Esophagus squamous epithelium (tissue), 5 donors: ENCODE data around the gene NRXN3. TPM values are rescaled to one million over a fixed set of nuclear protein-coding genes. Genes with fewer than 3 reads are reported as not detected.

Experiments
- DNase-seq: peaks from one replicate; lab custom pipeline; 2025; lab: John Stamatoyannopoulos, UW
- H3K27ac ChIP-seq, 4 donors: fragments of 200-600 bp; sonication (generic); one replicate each; pipeline ENCODE4 v1.5.1; 2016 to 2019; ENCODE audit warnings: mild to moderate bottlenecking in 1 of 4
- H3K27me3 ChIP-seq, 4 donors: fragments of 200-600 bp; sonication (generic); 1 replicate in 3 of 4; 2 replicates in 1 of 4; pipeline versions ENCODE4 v1.5.1 to v1.6.0; 2017 to 2021; ENCODE audit warnings: antibody characterized with exemption in 1 of 4
- H3K36me3 ChIP-seq, 3 donors: fragments of 200-600 bp; sonication (generic); one replicate each; pipeline ENCODE4 v1.5.1; 2016 to 2019
- H3K4me1 ChIP-seq, 3 donors: fragments of 200-600 bp; sonication (generic); one replicate each; pipeline ENCODE4 v1.5.1; 2017 to 2019
- H3K4me3 ChIP-seq, 4 donors: fragments of 200-600 bp; sonication (generic); 1 replicate in 3 of 4; 2 replicates in 1 of 4; pipeline ENCODE4 v1.5.1; 2016 to 2019; ENCODE audit warnings: mild to moderate bottlenecking in 2 of 4, moderate library complexity in 1 of 4
- H3K9me3 ChIP-seq, 3 donors: fragments of 200-600 bp; sonication (generic); one replicate each; pipeline ENCODE4 v1.5.1; 2016 to 2019
- POLR2A ChIP-seq, 4 donors: fragments of 450-650 bp; IDR thresholded peaks; one replicate each; pipeline ENCODE4 v1.6.1; 2017; ENCODE audit warnings: antibody characterized with exemption in 4 of 4, mild to moderate bottlenecking in 4 of 4, moderate library complexity in 3 of 4
- WGBS, 2 donors: methylation state at CpG; one replicate each; pipeline ENCODE4 v1.1.5; 2018; 5-methylcytosine and 5-hydroxymethylcytosine counted together
- intact Hi-C: fragments of 100-400 bp; cut with DNase I; formaldehyde crosslinking; loops from one replicate; pipeline ENCODE4 v1.15.0; 2022
- total RNA-seq, 4 donors: library from RNA; depleted of rRNA; stranded (reverse); fragments of >200 nt; gene quantifications; one replicate each; pipeline ENCODE4 v1.1.0, GENCODE V29; 2016
- TF ChIP-seq, protein P1 (sequence below), 6 experiments: fragments of 450-650 bp in 4 of 6; fragments of 200-600 bp in 2 of 6; sonication (generic) in 2 of 6; IDR thresholded peaks; one replicate each; pipeline ENCODE4 v1.5.1; 2016 to 2019; ENCODE audit warnings: antibody characterized with exemption in 6 of 6, mild to moderate bottlenecking in 4 of 6, moderate library complexity in 4 of 6
- donor health status: DM: yes; HTN: yes; CAD: no.

The NRXN3 gene
- total RNA-seq, 4 donors from 2014 or later = 0.30 to 15.8 (median 1.5) TPM

- intact Hi-C loops = no loop called here
- H3K27ac ChIP-seq = no peak overlapping the region
- peaks cover 0 to under 1% (median 0%) of the 10 kb centered on the region in 3 donors for H3K4me1 ChIP-seq
- no peak for DNase-seq
- H3K9me3 ChIP-seq = no peaks in the 10 kb centered on the region
- TF ChIP-seq, protein P1, sequence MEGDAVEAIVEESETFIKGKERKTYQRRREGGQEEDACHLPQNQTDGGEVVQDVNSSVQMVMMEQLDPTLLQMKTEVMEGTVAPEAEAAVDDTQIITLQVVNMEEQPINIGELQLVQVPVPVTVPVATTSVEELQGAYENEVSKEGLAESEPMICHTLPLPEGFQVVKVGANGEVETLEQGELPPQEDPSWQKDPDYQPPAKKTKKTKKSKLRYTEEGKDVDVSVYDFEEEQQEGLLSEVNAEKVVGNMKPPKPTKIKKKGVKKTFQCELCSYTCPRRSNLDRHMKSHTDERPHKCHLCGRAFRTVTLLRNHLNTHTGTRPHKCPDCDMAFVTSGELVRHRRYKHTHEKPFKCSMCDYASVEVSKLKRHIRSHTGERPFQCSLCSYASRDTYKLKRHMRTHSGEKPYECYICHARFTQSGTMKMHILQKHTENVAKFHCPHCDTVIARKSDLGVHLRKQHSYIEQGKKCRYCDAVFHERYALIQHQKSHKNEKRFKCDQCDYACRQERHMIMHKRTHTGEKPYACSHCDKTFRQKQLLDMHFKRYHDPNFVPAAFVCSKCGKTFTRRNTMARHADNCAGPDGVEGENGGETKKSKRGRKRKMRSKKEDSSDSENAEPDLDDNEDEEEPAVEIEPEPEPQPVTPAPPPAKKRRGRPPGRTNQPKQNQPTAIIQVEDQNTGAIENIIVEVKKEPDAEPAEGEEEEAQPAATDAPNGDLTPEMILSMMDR (IDR thresholded peaks at IDR 0.05) = no peak
- no peak for TF ChIP-seq POLR2A (IDR thresholded peaks at IDR 0.05)
- no peak overlapping the region for H3K4me3 ChIP-seq
- H3K27me3 ChIP-seq = no peaks in the 10 kb centered on the region
- H3K36me3 ChIP-seq = no peaks in the 10 kb centered on the region
- 83% methylated on average over 5 of the region's 5 CpGs for WGBS, 2 donors
These were observed 1379.3 kb downstream of the NRXN3 start for GRCh38 chr14:79549515-79549914.

DNA sequence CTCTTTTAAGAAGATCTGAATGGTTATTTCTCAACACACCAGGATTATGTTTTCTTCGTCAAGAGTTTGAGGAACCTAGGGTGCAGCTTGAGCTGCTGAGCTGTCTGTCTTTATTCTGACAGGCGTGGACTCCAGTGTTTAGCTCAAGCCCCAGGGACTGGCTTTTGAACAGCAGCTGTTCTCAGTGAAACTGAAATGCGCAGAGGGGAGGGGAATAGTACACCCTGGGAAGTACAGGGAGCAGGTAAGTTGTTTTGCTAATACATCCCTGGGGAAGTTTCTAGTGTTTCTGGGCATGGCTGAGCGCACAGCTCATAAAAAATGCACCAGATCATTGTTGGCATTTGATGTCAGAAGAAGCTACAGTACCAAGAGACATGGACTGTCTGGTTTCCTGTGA, 1381.3 kb downstream of the NRXN3 start:
- H3K36me3 ChIP-seq = no peaks in the 10 kb centered on the region
- no peak for DNase-seq
- H3K4me1 ChIP-seq = no peaks in the 10 kb centered on the region
- no peaks in the 10 kb centered on the region for H3K9me3 ChIP-seq
- no peaks in the 10 kb centered on the region for H3K27me3 ChIP-seq
- H3K4me3 ChIP-seq = no peak overlapping the region
- 67 to 82% methylated on average over 2 to 3 of the region's 4 CpGs for WGBS, 2 donors
- no peak overlapping the region for H3K27ac ChIP-seq
- intact Hi-C loops = no loop called here
- TF ChIP-seq POLR2A (IDR thresholded peaks at IDR 0.05) = no peak
- TF ChIP-seq, protein P1 (IDR thresholded peaks at IDR 0.05) = no peak

- intact Hi-C loops = no loop called here
- no peaks in the 10 kb centered on the region for H3K27me3 ChIP-seq
- 67 to 86% methylated on average over 1 of the region's 1 CpG for WGBS, 2 donors
- no peaks in the 10 kb centered on the region for H3K4me1 ChIP-seq
- DNase-seq = no peak
- H3K4me3 ChIP-seq = no peak overlapping the region
- H3K9me3 ChIP-seq = no peaks in the 10 kb centered on the region
- H3K36me3 ChIP-seq = no peaks in the 10 kb centered on the region
- TF ChIP-seq, protein P1 (IDR thresholded peaks at IDR 0.05) = no peak
- no peak for TF ChIP-seq POLR2A (IDR thresholded peaks at IDR 0.05)
- no peak overlapping the region for H3K27ac ChIP-seq
These were observed 1382.6 kb downstream of the NRXN3 start for GRCh38 chr14:79552778-79553177.

DNA sequence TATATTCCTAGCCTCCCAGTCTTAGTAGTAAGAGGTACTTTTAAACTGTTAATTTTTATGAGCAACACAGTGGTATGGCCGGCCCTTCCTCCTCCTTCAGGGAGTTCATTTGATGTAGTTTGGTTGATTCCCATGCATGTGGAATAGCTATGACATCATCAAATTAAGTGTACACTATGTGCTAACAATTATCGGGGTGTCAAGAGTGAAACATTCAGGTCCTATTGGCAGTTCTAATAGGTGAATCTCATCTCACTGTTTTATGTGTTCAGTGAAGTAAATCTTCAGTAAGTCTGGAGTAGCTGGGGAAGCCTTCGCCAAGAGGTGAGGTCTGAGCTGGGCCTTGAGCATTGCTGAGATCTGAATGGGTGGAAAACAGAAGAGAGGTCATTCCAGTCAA, 1384.6 kb downstream of the NRXN3 start:
- Histone ChIP-seq H3K4me3 (no peak overlapping the region), H3K9me3 (no peaks in the 10 kb centered on the region), H3K4me1 (no peaks in the 10 kb centered on the region), H3K36me3 (no peaks in the 10 kb centered on the region), H3K27ac (no peak overlapping the region), H3K27me3 (no peaks in the 10 kb centered on the region)
- 79 to 87% methylated on average over 3 of the region's 3 CpGs for WGBS, 2 donors
- intact Hi-C loops = no loop called here
- no peak for DNase-seq
- TF ChIP-seq, protein P1 (IDR thresholded peaks at IDR 0.05) = no peak
- no peak for TF ChIP-seq POLR2A (IDR thresholded peaks at IDR 0.05)

GRCh38 chr14:79555429-79555828, 1385.3 kb downstream of the NRXN3 start:
- Histone ChIP-seq H3K4me1 (no peaks in the 10 kb centered on the region), H3K36me3 (no peaks in the 10 kb centered on the region), H3K9me3 (no peaks in the 10 kb centered on the region), H3K27me3 (no peaks in the 10 kb centered on the region), H3K27ac (no peak overlapping the region), H3K4me3 (no peak overlapping the region)
- intact Hi-C loops = no loop called here
- TF ChIP-seq, protein P1 (IDR thresholded peaks at IDR 0.05) = no peak
- TF ChIP-seq POLR2A (IDR thresholded peaks at IDR 0.05) = no peak
- 81 to 89% methylated on average over 4 of the region's 4 CpGs for WGBS, 2 donors
- DNase-seq = no peak
